Measurements from ENCODE around the gene NAXD.
"Not testable (repeated sequence)": the region's sequence is repeated elsewhere in the genome, so short reads cannot be mapped to it uniquely, and the experiment has no call there.

The NAXD gene

DNA sequence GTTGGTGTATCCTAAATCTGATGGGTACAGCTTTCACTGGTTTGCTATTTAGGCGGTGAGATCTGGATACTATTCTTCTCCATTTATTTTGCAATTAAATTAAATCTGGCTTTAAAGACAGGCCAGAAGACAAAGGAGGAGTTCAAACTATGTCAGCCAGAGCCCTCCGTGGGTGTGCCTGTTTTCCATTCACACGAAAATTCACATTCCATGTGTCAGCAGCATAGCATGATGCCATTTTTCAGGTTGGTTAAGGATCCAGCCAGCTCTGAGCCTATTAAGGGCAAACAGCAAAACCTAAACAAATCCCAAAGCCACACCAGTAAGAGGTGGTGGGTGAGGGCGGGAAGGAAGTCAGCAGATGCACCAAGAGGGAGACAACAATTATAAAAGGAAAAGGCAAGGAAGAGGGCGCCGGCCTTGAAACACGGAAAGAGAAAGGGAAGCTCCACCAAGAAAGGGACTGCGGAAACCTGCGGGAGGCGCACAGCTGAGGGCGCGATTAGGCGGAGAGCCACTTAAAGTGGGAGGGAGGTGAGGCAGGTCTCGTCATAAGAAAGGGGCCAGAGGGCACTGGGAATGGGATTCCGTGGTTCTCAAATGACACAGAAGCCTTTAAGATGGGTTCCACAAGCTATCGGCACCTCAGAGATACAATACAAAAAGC is 47.6 kb downstream of the NAXD start:
- no peak for DNase-seq (ENCODE audit: low read depth, low spot score)

DNA sequence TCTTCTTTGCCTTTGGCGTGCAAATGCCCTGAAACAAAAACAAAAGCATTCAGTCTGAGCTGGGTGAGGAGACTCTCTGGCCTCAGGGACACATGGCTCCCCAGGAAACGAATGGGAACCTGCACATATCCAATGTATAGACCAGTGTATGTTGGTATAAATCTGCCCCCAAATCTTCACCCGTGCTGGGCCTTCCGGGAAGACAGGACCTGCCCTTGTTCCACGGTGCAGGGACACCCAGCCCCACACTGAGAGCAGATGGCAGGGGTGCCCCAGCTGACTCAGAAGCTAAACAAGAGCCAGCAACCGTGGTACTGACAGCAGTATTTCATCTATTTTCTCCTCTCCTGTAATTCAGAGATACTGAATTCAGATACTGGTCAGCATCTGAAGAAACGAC is 48.1 kb downstream of the NAXD start:
- DNase-seq (ENCODE audit: low read depth, low spot score): no peak

DNA sequence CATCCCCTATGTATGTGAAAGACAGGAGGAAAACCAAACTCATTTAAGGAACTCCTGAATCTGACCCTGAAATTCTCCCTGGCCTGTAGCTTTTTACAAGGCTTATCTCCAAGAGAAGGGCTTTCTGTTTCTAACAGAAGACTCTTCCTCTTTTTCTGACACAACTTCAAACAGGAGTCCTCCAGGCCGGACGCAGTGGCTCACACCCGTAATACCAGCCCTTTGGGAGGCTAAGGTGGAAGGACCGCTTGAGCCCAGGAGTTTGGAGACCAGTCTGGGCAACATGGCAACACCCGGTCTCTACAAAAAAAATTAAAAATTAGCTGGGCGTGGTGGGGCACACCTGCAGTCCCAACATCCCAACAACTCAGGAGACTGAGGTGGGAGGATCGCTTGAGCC is 48.7 kb downstream of the NAXD start:
- no peak for DNase-seq (ENCODE audit: low read depth, low spot score)

DNA sequence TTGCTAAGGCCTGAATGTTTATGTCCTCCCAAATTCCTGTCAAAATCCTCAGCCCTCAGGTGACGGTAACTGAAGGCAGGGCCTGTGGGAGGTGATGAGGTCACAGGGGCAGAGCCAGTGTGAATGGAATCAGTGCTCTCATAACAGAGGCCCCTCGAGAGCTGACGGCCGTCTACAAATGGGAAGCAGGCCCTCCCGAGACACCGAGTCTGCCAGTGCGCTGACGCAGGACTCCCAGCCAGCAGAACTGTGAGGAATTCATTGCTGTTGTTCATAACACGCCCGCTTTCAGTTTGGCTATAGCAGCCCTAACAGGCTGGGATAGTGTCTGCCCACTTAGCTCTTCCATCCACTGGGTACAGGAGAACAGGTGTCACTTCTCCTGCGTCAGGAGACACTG is 49.3 kb downstream of the NAXD start:
- no peak for DNase-seq (ENCODE audit: low read depth, low spot score)

DNA sequence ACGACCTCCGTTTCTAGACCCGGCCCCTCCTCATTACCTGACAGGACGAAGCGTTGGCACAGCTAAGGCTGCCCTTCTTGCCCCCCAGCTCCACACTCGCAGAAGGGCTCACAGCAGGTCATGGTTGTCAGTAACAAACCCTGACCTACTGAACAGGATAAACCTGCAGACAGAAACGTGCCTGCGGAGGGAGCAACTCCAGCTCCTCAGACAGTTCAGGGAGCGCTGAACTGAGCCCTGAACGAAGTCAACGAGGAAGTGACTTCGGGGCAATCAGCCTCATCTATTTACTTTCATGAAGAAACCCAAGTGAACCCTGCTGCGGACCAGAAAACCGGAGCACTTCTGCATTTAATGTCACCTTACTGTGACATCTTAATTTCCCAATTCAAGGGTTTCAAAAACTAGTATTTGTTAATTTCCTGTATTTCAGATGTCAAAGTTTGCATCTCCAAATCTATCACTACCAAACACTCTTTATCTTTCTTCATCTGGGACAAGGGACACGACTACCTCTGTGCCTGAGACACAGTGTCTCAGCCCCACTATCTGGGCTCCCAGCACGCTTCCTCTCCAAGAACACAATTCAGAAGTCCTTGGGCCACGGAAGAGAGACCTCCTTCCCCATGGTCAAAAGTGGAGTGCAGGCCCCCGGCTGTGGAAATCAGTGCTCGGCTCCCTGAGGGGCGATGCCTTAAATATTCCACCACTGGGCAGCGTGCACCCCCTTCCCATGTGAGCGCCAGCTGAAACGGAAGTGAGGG is 50.3 kb downstream of the NAXD start:
- DNase-seq (ENCODE audit: low read depth, low spot score): no peak

DNA sequence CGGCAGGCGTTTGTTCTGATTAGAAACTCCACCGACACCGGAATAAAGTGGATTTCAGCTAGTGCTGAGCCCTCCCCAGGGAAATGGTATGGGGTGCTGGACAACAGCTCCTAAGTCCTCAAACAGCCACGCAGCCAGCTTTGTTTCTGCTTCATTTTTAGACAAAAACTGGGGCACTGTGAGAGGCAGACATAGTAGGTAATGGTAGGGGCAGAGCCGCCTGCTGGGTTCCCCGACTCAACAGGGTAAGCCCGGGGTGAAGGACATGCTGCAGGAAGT is 50.8 kb downstream of the NAXD start:
- DNase-seq (ENCODE audit: low read depth, low spot score): no peak

DNA sequence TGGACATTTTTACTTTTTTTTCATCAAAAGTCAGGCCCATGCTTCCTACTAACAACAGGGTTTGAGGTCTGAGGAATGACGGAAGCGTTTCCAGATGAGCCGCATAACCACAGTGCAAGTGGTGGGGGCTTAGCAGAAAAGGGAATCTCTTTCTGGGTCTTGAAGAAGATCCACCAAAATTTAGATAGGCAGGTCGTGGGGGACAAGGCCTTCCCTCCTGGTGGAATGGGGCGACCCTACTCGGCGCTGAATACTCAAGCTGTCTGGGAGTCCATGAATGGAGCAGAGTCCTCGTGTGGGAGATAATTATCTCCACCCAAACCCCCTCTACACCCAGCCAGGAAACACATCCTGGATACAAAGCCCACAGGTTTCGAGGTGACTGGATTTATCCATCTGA is 53.7 kb downstream of the NAXD start:
- DNase-seq (ENCODE audit: low read depth, low spot score): no peak

DNA sequence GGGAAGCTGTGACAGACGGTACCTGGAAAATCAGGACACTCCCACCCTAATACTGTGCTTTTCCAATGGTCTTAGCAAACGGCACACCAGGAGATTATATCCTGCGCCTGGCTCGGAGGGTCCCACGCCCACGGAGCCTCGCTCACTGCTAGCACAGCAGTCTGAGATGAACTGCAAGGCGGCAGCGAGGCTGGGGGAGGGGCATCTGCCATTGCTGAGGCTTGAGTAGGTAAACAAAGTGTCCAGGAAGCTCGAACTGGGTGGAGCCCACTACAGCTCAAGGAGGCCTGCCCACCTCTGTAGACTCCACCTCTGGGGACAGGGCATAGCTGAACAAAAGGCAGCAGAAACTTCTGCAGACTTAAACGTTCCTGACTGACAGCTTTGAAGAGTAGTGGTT is 54.5 kb downstream of the NAXD start:
- DNase-seq (ENCODE audit: low read depth, low spot score): not testable (repeated sequence)

DNA sequence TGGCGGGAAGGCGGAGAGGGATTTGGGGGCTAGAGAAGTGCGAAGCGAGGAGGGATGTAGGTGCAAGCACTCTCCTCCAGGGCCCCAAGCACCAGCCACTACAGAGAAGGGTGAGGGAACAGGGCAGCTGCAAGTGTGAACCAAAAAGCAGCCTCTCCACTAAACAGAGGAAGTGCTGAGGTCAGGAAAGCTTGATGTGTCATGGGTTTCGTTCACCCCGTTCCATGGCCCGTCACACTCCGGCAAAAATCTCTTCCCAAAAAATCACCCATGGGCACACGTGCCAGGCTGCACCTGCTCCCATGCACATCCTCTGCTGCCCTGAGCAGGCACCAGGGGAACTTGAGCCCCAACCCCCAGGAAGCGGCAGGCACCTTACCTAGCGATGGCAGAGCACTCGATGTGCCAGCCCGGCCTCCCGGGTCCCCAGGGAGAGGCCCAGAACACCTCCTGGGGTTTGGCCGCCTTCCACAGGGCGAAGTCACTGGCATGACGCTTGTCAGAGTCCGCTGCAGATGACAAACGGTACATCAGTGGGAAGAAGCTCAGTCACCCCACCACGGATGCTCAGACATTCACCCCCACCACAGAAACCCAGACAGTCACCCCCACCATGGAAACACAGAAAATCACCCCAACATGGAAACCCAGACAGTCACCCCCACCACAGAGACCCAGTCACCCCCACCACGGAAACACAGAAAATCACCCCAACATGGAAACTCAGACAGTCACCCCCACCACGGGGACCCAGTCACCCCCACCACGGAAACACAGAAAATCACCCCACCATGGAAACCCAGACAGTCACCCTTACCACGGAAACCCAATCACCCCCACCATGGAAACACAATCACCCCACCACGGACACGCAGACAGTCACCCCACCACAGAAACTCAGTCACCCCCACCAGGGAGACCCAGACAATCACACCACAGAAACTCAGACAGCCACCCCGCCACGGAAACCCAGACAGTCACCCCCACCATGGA is 61.5 kb downstream of the NAXD start:
- no peak for DNase-seq (ENCODE audit: low read depth, low spot score)

DNA sequence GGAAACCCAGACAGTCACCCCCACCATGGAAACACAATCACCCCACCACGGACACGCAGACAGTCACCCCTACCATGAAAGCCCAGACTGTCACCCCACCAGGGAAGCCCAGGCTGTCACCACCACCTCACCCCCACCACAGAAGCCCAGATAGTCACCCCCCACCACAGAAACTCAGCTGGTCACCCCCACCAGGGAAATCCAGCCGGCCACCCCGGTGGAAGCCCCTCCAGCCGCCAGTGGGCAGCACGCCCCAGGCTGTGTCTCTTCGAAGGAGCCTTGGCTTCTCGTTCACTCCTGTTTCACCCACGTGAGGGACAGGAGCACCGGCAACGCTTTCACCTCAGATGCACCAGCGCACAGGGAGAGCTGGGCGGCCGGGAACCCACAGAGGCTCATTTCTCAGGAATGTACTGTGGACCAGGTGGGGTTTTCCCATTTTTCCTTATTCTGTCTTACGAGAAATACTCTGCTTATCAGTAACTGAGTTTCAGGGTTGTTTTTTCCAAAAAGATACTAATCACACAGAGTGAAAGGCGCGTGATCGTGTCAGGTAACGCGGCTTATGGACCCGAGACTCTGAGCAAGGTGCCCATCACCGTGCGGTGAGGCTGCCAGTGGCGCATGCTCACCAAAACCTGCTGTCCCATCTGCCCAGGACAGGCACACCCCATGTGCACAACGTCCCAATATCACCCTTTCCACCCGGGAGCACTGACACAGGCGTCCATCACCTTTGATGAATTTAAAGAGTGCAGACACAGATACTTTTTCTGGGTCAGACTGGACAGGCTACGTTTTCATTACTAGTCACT is 62.6 kb downstream of the NAXD start:
- DNase-seq (ENCODE audit: low read depth, low spot score): no peak

DNA sequence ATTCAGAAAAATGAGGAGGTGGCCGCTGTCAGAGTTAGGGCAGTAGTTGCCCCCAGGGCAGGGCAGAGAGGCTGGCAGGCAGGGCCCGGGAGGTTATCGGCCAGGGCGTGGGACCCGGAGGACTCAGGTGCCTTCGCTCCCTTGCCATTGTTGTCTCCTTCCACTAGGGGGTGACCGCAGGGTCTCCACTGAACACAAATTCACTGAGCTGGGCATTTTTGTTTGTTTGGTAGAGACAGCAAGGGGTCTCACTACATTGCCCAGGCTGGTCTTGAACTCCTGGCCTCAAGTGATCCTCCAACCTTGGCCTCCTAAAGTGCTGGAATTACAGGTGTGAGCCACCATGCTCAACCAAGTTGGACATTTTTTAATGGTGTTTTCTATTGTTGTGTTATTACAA is 65.5 kb downstream of the NAXD start:
- DNase-seq (ENCODE audit: low read depth, low spot score): no peak

DNA sequence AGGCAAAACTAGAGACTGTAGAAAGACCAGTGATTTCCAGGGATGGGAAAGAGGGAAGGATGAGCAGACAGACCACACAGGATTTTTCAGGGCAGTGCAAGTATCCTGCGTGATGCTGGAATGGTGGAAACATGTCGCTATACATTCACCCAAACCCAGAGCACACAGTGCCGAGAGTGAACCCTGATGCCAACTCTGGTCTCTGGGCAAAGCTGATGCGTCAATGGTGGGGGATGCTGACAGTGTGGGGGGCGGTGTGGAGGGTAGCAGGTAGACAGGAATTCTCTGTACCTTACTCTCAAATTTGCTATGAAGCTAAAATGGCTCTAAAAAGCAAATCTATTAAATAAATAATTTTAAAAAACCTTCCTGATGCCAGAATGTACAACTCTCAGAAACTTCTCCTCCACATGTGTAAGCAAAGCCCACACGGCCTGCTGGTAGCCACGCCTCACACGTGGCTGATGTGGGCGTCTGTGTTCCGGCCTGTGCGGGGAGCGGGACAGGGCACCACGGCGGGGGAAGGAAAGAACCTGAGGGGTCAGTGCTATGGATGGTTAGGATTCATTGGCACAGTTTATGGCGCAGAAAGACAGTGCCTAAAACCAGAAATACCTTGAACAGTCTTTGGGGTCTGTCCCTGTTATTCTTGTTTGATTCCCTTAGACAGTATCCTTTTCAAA is 66.7 kb downstream of the NAXD start:
- DNase-seq (ENCODE audit: low read depth, low spot score): no peak

DNA sequence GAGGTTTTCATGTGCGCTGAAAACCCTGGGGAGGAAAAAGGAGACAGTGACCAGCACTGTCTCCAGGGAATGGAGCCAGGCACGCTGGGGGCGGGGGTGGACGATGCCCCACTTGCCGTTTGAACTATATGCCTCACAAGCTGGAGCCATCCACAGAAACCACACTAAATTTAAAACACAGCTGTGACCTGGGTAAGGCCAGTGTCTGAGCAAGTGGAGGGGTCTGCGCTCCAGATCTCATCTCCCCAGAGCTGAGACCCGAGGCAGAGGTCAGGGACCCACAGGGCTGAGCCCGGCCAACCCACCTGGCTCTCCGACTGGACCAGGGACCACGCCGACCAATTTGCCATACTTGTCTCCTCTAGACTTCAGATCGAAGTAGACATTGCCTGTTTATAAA is 67.4 kb downstream of the NAXD start:
- no peak for DNase-seq (ENCODE audit: low read depth, low spot score)

DNA sequence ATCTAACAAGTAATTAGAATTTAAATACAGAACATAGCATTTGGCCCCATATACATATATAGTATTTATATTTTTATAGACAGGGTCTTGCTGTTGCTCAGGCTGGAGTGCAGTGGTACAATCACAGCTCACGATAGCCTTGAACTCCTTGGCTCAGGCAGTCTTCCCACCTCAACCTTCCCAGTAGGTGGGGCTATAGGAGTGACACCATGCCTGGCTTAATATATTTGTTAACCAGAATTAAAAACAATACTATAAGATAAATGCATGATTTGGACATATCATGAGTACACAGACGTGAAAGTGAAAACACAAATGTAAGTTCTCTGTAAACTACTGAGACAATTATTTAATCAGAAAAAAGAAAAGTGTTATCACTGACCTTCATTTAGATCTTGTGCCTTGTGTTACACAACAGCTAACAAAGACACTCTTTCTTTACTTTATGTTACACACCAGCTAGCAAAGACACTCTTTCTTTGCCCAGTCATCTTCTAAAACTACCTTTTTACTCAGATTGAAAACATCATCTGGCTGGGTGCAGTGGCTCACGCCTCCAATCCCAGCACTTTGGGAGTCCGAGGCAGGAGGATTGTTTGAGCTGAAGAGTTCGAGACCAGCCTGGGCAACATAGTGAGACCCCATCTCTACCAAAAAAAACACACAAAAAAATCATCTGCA is 68.0 kb downstream of the NAXD start:
- DNase-seq (ENCODE audit: low read depth, low spot score): no peak

DNA sequence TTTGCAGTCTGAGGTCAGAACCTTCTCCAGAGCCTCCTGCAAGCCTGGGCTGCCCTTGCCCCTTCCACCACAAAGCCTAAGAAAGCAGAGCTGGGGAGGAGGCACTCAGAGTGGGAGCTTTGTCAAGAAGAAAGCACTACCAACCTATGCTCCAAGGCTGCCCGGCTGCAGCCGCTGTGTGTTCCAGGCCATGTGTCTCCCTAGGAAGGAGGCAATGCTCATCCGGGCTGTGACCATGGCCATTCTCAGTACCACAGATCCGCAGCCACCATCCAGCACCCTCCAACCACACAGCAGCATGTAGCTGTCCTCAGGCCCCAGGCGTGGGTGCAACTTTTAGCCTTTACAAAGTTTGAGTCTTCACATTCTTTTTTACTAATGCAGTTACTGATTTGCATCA is 68.6 kb downstream of the NAXD start:
- no peak for DNase-seq (ENCODE audit: low read depth, low spot score)

DNA sequence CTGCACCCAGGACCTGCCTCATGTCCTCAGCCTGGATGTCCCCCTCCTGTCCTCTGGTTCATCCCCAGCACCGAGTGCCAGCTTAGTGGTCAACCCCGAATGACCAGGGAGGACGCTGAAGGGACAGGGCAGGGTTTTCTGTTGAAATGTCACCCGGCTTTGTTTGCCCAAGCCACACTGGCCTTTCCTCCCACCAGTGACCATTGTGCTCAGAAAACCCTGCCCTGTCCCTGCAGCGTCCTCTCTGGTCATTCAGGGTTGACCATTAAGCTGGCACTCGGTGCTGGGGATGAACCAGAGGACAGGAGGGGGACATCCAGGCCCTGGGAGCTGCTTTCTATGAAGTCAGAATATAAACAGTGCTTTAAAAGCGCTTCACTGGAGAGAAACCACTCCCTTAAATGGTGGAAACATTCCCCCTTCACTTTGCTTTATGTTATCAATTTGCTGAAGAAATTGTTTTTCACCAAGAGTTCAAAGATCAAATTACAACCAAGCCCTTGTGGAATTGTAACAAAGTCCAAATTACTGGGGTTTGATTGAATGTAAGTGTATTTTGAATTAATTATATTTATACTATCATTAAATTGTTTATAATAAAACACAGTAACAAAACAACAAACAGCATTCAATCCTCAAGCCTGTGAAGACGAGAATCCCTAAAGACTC is 69.2 kb downstream of the NAXD start:
- DNase-seq (ENCODE audit: low read depth, low spot score): no peak

DNA sequence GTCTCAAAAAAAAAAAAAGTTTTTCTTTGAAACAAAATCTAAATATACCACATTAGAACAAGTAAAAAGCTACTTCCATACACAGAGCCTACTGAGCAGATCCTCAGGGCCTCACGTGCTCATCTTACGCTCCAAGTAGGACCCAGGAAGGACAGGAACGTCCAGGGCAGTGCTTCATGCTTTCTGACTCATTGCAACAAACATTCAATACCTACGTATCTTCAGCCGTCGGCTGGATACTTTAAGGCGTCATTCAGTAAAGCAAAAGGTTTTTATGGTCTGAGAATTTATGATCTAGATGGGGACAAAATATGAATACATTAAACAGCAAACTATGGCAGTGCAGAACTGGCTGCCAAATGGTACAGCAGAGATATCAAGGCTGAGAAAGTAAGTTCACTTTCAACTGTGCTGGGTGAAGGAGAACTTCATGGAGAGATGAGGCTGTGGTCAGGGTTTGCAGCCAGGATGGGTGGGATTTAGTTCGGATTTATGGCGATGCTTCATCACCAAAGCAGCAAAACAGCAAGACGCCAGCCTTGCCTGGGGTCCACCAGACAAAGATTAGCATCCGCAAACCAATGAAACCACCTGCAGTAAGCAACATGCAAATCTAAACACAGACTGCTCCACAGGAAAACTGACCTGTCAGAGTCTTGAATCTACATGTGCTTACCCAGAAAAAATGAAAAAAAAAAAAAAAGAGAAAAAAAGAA is 70.1 kb downstream of the NAXD start:
- no peak for DNase-seq (ENCODE audit: low read depth, low spot score)

DNA sequence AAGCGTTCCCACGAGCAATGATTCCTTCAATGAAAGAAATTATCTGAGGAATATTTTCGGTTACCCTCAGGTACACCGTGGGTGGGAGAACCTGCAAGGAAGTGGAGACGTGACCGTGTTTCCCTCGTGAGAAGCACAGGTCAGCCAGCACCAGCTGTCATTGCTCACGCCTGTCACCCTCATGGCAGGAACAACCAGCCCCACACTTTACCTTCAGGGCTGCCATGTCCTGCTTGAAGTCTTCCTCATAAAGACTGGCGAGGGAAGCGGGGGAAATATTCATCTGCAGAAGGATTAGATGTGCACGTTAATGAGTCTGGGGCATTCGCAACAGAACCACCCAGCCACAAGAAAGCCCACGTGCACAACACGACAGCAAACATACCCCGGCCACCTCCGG is 72.4 kb downstream of the NAXD start:
- DNase-seq (ENCODE audit: low read depth, low spot score): no peak

DNA sequence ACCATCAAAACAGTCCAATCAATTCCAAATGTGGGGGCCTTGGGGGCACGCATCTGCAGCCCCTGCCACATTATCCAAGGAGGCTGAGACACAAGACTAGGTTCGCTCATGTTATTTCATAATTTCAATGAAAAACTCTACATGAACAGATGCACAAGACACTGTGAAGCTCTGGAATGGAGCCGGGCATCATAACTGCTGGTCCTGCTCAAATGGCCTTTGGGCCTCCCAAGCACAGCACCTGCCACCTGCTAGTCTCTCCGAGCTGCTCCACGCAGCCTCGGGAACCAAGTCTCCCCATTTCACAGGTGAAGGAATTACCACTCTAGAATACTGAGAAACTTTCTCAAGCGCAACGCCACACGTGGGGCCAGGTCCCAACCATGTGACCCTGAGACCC is 73.7 kb downstream of the NAXD start:
- no peak for DNase-seq (ENCODE audit: low read depth, low spot score)

Measured in smooth muscle cell of the brain vasculature (primary cell).